NCI-H226 (cell line): Measurements from ENCODE around the gene MYO1E.
"Not testable (repeated sequence)": the region's sequence is repeated elsewhere in the genome, so short reads cannot be mapped to it uniquely, and the experiment has no call there.

Source experiments
- DNase-seq: peaks from one replicate; pipeline ENCODE4 v3.0.0-alpha.2; 2015

The MYO1E gene

DNA sequence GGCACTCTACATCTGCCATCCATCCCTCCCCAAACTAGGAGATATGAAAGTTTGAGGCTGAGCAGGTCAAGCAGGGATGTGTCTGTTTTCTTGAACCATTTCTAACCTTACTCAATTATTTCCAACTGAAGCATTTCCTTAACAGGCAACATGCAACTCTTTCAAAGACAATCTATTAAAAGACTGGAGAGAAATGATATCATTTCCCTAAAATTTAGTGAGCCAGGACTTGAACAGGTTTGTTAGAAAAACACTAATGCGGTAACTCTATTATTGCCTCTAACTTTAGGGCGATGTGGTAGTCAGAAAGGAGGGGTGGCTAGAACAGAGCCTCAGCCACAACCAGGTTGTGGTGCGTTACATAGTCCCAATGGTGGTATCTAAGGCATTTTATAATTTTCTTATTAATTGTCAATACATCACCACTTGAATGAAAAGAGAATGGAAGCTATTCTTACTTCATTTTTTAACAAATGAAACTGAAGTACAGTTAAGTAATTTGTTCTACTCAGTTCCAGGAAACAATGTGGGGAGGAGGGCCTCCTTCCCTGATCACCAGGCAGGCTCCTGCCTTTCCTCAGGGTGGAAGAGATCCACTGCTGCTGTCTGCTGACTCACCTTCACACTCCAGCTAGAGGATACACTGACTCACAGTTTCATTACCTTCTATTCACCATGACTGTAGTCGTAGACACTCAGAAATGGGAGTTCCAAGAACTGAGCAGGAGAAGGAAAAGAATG, 22.8 kb downstream of the MYO1E start:
- DNase-seq = peak; percentile 98

DNA sequence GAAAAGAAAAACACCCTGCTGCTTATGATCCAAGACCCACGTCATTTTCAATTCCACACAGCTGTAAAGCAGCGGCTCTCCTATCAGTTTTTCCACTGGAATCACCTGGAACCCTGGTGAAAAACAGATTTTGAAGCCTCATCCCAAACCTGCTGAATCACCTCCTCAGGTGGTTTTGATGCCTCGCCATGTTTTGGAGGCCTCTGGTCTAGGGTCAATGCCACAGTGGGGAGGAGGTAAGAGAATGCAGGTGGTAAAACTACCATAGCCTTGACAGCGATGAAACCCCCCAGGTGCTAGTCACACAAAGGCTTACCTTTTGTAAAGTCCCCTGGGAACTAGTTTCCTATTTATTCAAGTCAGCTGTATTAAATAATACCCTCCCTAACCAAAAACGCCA, 24.8 kb downstream of the MYO1E start:
- no peak for DNase-seq

DNA sequence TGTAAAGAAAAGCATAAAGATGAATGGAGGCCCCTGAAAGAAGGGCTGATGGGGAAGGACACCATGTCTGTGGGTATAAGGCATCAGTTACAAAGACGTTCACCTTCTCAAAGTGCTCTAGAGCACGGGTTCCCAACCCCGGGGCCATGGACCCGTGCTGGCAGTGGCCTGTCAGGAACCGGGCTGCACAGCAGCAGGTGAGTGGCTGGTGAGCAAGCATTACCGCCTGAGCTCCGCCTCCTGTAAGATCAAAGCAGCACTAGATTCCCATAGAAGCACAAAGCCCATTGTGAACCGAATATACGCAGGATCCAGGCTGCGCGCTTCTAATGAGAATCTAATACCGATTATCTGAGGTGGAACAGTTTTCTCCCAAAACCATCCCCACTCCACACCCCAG, 25.7 kb downstream of the MYO1E start:
- no peak for DNase-seq

- no peak for DNase-seq
Observed at GRCh38 chr15:59345326-59345725, 27.3 kb downstream of the MYO1E start.

DNA sequence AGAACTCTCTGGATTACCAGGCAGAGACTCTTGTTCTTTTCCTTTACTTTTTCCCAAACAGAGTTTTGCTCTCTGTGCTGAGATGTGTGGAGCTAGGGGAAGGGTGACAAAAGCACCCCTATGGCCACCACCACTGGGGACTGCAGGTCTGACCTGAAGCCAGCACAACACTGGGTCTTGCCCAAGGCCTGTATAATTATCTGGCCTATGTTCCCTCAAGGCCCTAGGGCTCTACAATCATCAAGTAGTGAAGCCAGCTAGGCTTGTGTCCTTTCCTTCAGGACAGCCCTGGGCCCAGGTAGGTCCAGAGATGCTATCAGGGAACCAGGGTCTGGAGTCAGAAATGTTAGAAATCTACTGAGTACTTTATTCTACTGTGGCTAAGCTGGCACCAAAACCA, 28.4 kb downstream of the MYO1E start:
- no peak for DNase-seq

DNA sequence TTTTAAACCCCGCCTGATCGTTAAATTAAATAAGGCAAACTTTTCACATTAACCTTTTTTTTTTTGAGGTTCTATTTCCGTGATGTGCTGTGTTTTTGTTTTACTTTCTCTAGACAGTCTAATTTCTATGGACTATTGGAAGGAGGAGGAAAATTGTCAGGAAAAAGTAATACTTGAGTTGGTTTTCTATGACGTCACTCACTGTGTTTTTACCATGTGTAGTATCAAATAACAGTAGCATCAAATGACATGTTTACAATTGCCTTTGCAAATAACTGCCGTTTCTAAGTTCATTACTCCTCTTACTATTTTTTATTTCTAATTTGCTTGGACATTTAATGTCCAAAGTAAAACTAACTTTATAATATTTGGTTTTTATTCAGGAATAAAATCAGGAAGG, 32.3 kb downstream of the MYO1E start:
- DNase-seq = no peak

DNA sequence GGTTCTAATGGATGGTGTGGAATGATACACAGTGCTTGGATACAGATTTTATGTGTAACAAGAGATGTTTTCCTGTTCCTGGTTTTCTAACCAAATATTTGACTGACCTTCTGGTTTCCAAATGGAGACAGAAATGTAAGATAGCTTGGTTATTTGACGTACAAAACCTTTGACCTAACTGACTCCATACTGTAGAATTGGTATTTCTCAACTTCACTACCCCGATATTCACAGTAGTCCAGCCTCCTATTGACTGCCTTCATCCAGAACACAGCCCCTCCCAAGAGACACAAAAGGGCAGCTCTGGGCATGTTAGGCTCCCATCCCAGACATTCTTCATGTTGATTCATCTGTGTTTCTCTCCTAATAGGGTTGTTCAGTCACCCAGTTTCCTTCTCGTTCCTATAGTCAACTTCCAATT, 33.4 kb downstream of the MYO1E start:
- no peak for DNase-seq

DNA sequence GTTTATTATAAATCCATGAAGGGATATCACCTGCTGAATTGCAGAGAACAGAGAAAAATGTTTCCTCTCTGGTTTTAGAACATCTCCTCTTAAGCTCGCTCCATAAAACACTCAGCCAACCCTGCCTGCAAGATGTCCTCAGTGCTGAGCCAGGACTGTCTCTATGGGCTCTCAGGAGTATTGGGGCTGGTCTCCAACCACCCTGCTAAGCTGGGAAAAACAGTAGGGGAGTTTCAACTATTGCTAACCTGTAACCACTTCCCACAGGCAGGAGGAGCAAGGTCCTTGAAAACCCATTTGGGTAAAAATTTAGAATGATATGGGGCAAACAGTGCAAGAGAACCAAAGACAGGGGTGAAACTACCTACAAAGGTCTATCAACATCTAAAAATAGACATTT, 34.3 kb downstream of the MYO1E start:
- no peak for DNase-seq

GRCh38 chr15:59336725-59337124, 35.9 kb downstream of the MYO1E start:
- not testable (repeated sequence) for DNase-seq

DNA sequence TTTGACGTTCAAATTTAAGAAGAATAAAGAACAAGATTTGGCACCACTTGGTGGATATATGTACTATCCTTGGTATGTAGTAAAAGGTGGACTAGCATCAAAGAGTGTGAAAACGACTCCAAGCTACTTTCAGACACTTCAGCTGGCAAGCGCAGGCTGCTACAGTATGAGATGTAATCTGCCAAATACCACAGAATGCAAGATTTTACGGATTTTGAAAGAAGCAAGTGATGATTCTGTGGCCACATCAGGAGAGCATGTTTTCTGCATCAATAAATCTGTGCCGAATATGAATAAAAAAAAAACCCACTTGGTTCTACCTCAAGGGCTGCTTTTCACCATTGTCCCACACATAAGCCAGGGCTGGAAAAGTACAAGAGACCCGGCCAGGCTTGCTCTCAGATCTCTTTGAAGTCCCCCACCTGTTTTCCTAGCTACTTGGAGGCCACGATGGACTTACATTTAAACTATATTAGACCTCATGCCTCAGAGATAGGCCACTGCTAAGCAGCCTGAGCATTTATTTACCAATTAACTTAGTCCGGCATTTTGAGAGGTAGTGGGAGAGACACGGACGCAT, 37.4 kb downstream of the MYO1E start:
- DNase-seq = no peak

DNA sequence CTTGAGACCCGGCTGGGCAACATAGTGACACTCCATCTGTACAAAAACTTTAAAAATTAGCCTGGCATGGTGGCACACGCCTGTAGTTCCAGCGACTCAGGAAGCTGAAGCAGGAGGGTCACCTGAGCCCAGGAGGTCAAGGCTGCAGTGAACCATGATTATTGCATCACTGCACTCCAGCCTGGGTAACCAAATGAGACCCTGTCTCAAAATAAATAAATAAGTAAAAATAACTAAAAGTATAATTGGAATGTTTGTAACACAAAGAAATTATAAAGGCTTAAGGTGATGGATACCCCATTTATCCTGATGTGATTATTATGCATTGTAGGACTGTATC, 38.6 kb downstream of the MYO1E start:
- DNase-seq = no peak

DNA sequence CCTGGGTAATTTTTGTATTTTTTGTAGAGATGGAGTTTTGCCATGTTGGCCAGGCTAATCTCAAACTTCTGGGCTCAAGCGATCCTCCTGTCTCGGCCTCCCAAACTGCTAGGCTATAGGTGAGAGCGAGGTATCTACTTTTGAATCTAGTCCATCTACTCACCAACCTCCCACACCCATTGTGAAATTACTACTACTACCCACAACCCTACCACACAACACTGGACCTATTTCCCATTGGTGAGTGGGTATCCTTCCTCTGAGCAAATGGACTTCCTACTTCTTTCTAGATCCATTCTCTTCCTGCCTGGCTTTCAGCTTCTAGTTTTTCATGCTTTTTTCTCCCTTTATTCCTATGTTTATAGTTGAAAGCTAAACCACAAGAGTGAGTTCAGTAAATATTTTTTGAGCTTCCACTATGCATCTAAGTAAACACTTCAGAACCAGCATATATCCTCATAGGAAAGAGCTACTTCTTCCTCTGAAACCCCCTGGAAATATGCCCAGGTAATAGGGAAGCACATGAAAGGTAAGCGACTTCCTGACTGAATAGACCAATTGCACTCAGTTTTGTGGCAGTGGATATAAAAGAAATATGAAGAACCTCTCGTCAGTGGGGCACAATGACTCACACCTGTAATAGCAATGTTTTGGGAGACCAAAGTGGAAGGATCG, 39.1 kb downstream of the MYO1E start:
- no peak for DNase-seq

DNA sequence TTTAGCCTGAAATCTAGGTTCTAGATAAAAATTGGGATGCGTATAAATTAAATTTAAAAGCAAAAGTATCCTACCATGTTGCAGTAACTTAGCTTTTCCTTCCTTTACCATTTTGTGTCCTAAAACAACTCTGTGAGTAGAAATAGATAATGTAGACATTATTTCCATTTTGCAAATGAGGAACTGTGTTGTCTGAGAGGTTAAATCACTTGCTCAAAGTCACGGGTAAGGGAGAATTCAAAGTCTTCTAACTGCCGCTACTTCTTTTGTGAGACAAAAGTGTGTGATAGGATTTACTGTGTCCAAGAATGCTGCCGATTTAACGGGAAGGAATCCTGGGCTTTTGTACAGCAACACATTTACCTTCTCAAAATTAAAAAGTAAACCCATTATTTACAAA, 40.7 kb downstream of the MYO1E start:
- DNase-seq = no peak

DNA sequence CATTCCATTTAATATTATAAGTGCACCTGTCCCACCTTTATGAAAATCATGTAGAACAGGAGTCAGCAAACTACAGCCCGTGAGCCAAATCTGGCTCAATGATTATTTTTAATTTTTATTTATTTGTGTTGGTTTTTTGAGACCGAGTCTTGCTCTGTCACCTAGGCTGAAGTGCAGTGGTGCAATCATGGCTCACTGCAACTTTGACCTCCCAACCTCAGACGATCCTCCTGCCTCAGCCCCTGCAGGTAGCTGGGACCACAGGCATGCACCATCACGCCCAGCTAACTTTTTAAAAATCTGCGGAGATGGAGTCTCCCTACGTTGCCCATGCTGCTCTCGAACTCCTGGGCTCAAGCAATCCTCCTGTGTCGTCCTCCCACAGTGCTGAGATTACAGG, 42.0 kb downstream of the MYO1E start:
- DNase-seq = no peak

- DNase-seq = no peak
Observed at GRCh38 chr15:59329570-59330350, 42.9 kb downstream of the MYO1E start.

- DNase-seq = no peak
Observed at GRCh38 chr15:59329091-59329490, 43.6 kb downstream of the MYO1E start.

DNA sequence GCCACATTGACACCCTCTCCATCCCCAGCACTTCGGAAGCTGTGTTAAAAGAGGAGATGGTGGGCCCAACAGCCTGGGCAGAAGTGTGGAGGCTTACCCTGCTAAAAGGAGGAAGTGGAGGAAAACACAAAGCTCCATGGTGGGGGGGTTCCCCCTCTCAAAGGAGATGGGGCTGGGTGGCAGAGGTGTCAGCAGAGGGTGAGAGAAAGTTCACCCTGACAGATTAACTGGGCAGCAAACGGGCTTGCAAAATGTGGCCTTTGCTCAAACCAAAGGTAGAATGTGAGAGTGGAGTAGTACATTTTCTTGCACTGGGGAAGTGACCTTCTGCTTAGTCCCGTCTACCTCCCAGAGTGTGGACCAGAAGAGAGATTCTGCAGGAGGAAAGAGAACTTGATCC, 44.7 kb downstream of the MYO1E start:
- DNase-seq = no peak

- no peak for DNase-seq
Observed at GRCh38 chr15:59326856-59327255, 45.8 kb downstream of the MYO1E start.

DNA sequence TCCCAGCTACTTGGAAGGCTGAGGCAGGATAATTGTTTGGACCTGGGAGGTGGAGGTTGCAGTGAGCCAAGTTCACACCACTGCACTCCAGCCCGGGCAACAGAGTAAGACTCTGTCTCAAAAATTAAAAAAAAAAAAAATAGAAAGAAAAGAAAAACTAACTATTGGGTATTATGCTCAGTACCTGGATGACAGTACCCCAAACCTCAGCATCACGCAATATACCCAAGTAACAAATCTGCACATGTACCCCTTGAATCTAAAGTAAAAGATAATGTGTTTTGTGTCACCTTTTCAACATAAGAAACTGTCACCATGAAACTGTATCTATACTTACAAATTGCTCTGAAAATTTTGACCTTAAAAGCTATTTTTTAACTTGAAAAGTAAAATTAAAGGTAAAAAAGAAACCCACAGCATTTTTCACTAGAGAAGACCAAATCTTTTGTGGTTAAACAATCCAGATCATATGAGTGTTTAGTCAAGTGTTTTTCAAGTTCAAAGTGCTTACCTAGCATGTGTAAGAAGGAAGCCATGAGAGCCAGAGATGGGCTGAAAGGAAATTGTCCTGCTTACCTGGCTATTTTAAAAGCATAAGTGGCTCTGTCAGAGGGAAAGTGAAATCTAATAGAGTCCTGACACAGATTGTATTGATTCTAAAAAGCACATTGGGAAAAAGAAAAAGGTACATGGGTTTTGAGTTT, 50.5 kb downstream of the MYO1E start:
- DNase-seq = no peak

- DNase-seq = no peak
Observed at GRCh38 chr15:59321000-59321689, 51.5 kb downstream of the MYO1E start.

DNA sequence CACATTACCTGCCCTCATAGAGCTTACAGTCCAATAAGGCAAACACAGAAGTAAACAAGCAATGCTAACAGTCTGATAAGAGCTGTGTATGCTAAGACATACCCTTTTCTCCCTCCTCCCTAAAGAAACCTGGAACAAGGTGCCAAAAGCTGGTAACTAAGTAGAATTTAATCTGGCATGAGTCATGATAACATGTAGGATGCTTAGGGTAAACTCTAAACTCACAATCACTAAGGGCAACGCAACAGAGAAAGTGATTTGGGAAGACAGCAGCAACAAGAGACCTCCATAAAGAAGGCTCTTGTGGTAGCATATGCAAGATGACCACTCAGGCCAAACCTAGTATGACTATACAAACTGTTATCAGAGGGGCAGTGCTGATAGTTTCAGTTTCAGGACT, 55.5 kb downstream of the MYO1E start:
- peak; percentile 82 for DNase-seq

DNA sequence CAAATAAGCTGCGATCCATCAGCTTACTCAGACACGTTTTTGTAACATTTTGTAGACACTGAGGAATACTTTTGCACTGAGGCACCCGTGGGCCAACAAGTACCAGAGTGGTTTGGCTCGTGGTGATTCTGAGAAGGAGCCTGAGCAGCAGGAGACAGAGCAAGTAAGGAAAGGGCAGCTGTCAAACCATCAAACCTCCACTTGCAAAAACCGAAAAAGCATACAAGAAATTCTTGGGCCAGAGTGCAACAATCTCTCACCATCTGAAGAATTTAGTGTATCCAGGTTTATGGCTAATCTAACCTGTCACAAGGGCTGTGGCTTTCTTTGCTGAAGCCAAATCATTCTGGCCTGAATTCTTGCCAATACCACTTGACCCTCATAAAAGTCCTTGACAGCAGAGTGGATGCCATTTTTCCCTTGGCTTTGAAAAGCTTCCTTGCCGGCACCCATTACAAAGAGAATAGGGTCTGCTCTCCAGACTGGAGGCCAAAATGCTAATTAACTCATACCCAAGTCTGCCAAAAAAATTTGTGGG, 56.7 kb downstream of the MYO1E start:
- no peak for DNase-seq
